Stimulated activated CD8-positive, alpha-beta memory T cell treated with anti-CD3 and anti-CD28 coated beads, Interleukin-4, amount 100 ng/mL, for 24 hours (primary cell): ENCODE data around the gene NCOA1.
"Not testable (repeated sequence)": the region's sequence is repeated elsewhere in the genome, so short reads cannot be mapped to it uniquely, and the experiment has no call there.

Source experiments
- DNase-seq: peaks from one replicate; pipeline ENCODE4 v3.0.0-alpha.2; 2020; ENCODE audit warnings: low read depth

The NCOA1 gene

DNA sequence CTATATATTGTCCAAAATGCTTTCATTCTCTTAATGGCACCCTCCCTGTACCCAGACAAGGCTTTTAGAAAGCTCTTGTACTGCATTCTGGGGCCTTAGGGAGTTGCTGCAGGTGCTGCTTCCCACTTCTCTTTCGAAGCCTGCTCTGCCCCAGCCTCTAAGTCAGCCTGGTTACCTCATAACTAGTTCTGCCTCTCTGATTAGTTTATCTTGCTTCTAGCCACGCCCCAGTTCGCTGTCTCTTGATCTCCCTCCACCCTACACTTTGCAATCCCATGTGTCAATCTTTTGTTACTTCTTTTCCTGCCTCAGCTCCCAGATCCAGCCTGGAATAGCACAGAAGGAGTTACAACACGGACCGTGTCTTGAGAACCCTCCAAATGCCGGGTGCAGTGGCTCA lies 13.8 kb upstream of the NCOA1 start:
- no peak for DNase-seq

DNA sequence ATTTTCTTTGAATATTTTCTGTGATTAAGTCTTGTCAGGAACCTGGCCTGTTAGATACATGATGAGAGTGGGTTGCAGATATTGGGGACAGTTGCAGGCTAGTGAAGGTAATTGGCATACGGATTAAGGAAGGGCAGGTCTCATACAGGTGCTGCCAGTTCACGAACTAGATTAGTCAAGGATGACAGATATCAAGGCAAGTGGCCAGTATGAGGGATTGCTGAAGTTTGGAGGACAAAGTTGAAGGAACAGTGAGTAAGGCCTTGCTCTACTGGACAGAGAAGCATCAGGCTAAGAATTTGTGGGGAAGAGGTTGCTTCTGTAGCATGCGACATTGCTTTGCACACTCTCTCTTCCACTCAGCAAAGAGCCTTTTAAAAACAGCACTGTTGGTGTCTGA lies 12.8 kb upstream of the NCOA1 start:
- no peak for DNase-seq

DNA sequence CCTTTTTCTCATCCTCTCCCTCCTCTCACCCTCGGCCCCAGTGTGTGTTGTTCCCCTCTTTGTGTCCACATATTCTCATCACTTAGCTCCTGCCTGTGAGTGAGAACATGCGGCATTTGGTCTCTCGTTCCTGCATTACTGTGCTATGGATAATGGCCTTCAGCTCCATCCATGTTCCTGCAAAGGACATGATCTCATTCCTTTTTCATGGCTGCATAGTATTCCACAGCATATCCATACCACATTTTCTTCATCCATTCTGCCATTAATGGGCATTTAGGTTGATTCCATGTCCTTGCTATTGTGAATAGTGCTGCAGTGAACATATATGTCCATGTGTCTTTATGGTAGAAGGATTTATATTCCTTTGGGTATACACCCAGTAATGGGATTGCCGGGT lies 10.8 kb upstream of the NCOA1 start:
- no peak for DNase-seq

DNA sequence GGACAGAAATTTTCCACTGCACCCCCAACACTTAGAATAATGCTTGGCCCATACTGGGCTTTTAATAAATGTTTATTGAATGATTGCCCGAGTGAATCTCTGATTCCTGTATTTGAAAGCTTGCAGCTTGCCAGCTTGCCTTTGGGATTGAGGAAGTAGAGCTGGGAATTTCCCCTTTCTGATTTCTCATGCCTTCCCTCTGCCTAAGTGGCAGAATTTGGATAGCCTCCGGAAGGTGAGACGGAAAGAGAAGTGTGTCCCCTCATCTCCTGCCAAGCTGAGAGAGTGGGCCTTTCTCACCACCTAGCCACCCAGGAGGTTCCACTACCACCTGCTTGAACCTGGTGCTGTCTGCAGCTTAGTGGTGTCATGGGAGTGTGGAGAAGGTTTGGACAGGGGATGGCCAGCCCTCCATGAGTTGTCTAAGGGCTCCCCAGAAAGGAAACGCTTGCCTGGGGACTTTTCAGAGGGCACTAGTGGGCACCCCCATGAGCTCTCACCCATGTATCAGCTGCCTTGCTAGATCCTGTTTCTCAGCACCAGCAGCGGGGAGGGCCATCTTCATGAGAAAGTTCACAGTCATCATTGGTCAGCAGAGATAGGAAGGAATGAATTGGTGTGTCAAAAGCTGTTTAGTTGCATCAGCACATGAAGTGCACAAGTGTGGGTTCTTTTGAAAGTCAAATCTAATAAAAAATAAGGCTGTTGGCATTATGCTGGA lies 8.6 kb upstream of the NCOA1 start:
- DNase-seq = no peak

DNA sequence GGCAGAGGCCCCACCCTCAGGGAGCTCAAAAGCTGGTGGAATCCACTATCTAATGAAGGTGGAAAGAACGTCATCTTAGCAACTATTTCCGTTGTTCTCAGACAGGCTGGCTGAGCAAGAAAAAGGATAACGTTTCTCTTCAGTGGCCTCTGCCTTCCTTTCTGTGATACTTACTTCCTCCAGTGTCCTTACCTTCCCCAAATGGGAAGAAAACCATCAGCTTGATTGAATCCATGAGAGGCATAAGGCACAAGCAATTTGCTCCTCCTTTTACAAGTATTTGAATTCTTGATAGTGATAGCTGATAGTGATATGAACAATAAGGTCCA lies 8.1 kb upstream of the NCOA1 start:
- DNase-seq = no peak

DNA sequence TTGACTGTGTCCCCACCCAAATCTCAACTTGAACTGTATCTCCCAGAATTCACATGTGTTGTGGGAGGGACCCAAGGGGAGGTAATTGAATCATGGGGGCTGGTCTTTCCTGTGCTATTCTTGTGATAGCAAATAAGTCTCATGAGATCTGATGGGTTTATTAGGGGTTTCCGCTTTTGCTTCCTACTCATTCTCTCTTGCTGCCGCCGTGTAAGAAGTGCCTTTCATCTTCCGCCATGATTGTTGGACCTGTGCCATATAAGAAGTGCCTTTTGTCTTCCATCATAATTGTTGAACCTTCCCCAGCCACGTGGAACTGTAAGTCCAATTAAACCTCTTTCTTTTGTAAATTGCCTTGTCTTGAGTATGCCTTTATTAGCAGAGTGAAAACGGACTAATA lies 6.4 kb upstream of the NCOA1 start:
- not testable (repeated sequence) for DNase-seq

DNA sequence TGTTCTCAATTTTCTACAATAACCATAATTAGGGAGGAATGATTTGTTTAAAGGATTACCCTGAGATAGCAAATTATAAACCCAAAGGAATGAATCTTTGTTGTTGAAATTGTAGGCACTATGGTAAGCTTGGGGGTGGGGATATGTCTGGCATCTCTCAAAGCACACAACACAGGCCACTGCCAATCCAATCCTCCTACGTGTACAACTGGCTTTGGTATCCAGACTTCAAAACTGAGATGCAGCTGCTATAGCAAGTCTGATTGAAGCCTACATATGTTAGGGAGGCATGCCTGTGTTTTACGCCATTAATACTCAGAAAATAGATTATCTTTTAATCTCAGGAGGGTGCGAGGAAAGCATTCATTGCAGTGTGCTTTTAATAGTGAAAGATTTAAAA lies 5.9 kb upstream of the NCOA1 start:
- no peak for DNase-seq

DNA sequence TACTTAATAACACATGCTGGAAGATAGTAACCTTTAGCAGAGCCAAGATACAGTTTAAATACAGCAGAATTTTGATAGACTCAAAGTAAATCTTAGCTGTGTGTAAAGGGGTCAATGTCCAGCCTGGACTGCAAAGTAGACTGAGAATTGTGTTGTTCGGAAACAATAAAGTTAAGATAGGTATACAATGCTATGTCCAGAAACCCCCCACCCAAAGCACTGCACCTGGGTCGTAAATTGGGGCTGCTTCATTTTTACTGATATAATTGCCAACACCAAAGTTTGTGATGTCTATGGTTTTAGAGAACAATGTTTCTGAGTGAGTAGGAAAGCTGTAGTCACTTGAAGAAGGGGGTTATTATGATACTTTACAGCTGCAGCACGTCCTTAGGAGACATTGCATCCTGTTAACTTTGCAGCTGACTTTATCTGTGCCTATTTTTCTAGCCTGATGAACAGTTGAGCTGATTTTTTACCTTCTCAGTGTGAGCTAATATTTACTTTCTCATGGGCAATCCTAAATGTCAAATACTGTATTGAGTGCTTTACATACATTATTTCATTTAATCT lies 4.3 kb upstream of the NCOA1 start:
- DNase-seq = no peak

DNA sequence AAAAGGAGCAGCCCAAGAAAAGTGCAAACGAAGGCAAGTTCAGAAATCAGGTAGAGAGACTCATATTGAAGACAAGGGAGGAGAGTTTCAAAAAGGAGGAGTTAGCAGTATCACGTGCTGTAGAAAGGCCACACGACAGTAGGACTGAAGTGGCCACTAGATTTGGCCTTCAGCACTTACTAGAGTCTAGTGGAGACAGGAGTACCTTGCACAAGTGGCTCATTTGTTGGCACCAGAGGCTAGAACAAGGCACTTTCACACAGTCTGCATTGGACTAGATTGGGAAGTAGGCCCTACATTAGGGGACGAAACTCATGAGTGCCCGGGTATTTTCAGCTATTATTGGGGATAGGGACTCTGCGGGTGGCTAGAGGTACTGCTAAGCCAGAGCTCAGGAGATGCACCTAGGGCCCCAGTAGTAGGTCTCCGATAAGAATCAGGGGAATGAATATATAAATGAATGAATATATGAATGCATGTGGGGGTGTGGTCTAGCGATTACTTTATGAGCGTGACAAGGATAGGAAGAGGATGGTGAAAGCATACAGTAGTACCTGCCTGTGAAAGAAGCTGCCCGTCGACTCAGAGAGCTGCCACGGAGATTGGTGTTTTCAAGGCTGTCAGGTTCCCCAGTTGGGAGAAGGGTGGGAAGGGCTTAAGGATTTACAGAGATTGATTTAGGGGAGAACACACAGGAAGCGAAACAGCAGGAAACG lies 1.4 kb upstream of the NCOA1 start:
- no peak for DNase-seq

DNA sequence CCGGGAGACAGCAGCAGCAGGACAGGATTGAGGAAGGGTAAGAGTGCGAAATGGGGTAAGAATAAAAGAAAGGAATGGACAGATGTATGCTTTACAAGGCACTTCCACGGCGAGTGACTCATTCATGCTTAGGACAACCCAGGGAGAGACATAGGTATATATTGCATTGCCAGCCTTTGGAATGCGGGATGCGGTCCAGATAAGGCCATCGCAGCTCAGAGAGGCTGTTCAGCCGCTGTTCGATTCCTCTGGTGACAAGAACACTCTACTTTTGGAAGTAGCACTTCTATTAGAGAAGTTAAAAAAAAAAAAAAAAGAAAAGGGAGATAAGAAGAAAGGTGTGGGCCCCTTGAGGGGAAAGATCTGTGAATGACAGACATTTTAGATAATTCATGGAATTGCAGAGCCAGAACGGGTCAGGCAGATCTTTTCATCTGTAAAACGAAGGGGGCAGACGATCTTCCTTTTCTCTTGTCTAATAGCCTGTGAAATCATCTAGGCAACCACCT lies 819 bp upstream of the NCOA1 start:
- no peak for DNase-seq

DNA sequence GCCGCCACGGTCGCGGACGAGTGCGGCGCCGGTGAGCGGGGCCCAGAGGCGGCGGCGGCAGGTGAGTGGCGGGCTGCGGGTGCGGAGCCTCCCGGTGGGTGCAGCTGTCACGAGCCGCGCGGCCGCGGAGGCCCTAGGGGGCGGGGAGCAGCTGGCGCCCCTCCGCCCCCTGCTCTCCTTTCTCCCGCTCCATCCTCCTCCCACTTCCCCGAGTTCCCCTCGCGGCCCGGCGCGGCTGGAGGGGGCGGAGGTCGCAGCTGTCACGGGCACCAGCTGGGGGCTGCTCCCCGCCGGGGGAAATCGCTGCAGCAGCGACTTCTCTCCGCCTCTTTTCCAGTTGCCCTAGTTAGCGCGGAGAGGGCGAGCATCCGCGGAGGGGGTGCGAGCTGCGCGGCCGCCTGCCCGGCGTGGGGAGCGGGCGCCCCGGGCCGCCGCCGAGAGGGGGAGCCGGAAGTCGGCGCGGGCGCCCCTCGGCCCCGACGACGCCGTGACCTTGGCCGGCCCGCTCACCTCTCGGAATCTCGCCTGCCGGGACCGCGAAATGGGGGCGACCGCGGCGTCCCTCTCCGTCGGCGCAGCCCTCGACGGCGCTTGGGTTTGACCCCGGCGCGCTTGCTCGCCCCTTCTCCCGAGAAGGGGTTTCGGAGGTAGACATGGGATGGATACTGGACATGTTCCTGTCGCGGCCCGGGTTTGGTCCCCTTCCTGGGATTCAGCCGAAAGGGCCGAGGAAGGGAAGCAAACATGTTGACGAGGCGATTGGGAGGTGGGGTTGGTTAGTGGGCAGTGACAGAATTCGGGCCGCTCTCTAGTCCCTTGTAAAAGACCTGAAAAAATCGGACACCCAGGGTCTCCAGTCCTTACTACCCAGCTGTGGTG lies 727 bp downstream of the NCOA1 start:
- DNase-seq = peak; percentile 47

DNA sequence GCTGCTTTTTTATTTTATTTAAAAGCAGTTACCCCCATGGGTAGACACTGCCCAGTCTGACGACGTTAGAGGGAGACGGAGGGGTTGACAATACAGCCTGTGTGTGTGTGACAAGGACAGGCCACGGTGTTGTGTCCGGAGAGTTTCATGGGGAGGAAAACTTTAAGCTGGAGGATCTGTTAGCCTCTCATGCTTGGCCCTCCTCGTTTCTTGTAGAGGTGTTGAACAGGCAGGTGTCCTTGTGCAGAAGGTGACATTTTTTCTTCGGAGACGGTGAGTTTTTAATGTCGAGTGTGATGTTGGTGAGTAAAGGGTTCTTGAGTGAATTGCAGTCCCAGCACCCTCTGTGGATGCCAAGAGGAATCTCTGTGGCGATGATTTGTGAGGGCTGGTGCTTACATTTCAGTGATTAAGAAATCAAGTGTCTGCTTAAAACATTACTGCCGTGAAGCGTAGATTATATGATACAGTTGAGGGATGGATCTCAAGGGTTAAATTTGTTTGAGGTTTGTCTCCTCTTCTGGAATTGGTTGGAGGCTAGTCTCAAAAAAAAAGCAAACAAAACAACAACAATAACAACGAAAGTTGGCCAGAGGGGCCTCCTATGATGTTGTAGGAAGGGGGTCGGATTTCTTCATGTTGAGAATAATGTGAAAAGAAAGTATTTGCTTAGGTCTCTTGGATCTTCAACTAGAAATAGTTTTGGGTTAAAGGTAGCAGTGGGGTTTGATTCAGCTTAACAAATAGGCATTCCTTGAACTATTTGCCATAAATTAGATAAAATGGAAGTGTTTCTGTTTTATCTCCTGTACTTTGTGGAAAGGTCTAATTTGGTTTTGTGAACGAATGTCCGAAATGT lies 1.6 kb downstream of the NCOA1 start:
- no peak for DNase-seq

DNA sequence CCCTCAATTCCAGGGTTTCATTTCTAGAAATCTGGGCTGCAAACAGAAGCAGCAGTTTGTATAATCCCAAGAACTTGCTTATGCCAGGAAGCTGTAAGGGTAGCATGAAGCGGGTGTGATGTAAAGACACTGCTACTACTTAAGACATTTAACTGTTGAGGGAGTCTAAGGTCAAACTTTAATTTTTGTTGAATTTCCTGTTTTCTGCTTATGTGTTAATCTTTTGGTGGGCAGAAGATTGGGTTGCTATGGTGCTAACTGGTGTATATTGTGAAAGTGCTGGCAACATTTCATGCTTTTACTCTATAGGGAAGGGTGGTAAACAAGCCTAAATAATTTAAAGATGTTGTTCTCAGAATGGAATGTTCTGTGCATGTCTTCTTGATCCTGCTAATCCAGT lies 2.7 kb downstream of the NCOA1 start:
- DNase-seq = no peak

DNA sequence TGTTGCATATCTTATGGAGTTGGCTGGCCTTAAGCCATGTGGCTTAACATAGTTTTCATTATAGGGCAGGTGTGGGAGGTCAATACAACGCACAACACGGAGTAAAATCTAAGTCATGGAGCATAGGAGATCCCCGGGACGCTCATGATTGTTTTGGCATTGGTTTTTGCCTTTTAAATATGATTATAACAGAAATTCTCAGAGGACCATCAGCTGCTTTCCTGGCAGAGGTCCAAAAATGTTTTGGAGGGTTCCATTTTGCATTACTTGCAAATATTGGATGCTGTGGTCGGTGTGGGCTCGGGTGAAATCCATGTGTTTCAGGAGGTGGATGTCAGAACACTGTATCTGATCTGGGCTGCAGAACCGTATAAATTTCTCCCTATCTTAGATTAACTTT lies 3.4 kb downstream of the NCOA1 start:
- no peak for DNase-seq

DNA sequence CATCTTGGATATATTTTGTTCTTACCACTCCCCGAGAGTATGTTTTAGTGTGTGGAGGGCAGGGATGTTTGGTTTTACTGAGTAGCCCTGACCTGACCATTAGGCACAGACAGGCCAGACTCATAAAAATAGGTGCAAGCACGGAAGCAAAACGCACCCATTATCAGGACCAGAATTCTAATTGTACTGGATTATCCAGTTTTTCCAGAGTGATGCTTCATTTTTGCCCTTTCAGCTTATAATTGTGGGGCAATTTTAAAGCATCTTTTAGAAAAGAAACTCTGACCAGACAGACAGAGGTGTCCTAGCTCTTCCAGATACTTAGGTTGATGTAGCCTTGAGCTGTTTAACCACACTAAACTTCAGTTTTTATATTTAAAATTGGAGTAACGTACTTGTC lies 4.4 kb downstream of the NCOA1 start:
- DNase-seq = no peak

DNA sequence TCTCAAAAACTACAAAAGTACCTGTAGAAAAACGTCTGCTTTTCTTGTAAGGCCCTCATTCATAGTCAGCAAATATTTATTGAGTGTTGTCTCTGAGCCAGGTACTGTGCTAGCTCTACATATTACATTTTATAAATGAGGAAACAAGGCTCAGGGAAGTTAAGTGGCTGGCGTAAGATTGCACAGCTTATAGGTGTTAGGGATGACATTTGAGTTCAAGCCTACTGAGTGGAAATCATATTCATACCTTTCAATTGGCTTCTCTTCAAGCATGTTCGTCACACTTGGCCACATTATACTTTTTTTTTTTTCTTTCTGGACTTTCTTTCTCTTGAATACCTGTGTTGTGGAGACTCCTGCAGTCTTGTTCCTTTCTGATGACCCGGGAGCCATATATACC lies 5.9 kb downstream of the NCOA1 start:
- no peak for DNase-seq

DNA sequence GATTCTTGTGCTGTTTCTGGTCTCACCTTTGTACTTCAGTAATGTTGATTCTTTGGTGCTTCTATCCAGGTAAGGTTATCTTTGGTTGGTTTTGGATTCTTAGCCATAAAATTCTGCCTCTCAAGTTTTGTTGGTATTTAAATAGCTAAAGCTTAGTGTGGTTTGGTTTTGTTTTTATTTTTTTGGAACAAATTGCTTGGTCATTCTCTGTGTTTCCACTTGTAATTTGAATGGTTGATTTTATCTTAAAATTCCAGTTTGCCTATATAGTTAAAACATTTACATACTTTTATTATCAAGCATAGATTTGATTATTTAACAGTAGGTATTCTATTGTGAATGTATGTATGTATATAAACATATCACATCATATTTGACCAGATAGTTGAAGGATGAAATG lies 6.6 kb downstream of the NCOA1 start:
- no peak for DNase-seq

DNA sequence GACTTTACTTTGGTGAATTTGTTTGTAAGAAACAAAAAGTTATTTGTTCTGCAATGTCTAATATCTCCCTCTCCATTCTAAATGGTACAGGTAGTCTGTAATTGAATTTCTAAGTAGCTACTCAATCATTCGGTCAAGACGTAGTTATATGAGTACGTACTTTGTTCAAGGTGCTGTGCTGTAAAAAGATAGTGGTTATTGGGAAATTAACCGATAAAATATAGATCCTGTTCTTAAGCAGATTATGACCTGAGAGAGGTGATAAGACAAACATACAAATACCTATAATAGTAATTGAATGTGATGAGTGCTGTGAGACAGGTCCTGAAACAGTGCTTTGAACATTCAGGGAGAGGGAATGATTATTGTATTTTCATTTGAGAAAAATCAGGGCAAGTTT lies 7.1 kb downstream of the NCOA1 start:
- DNase-seq = no peak

DNA sequence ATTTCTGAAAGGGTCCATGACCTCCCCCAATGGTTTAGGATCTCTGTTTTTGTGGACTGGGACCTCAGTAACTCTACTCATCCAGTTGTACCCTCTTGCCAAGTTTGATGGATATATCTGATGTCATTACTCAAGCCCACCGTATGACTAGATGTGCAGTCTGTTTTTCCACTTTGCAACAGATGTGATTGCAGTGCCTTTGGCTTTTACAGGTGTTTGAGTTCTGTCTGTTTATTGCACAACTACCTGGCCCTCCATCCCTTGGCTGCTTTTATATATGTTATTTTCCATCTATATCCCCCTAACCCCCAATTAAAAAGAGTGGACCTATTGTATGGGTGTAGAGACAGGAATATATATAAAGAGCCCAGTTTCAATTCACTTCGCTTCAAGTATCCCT lies 10.8 kb downstream of the NCOA1 start:
- DNase-seq = no peak

DNA sequence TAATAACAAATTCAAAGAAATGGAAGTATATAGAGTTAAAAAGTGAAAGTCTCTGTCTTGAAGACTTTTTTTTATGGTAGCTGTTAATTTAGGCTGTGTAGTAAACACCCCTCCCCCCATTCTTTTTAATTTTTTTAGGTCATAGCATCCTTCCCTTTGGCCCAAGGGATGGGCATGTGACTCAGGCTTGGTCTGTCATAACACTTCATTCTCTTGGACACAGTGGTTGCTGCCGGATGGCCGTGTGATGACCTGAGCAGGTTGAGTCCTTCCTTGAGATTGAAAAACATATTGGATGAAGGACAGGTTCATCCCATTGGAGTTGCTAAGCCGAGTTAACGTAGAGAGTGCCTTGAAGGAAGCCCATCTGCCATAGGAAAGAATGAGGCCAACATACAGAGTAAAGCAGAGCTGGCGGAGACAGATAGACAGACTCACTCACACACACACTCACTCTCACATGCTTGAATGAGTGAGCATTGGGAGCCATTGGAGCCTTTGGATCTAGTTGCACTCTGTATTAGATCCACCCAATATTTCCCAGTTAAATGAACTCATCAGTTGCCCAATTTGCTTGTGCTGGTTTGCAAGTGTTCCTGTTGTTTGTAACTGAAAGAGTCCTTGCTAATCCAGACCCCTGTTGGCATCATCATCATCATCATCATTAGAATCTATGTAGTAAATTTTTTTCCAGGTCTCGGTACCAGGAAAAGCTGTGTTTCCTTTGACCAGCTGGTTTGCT lies 14.7 kb downstream of the NCOA1 start:
- DNase-seq = no peak

DNA sequence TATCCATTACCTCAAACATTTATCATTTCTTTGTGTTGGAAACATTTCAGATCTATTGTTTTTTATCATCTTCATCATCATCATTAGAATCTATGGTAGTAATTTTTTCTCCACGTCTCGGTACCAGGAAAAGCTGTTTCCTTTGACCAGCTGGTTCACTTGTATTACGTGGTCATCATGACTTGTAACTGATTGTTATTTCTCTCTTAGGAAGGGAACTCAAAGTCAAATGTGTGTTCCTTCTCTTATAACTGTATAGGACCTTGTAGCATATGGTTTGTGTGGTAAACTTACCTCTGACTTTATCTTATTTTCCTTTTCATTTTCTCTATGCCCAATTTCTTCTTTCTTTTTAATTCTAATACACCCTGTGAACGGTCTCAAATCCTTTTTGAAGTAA lies 16.5 kb downstream of the NCOA1 start:
- DNase-seq = no peak
